Calu3 (cell line): Measurements from ENCODE around the gene C1QTNF1. TPM values are rescaled to one million over a fixed set of nuclear protein-coding genes. Genes with fewer than 3 reads are reported as not detected.
A peak's percentile ranks its signal among the peaks of the same experiment; 100 is the strongest.

Experiments
- BruUV-seq: library from RNA; stranded (reverse); fragments of 400-500 nt; replicated peaks from 2 replicates; lab custom pipeline; 2021; lab: Mats Ljungman, UMichigan
- CTCF ChIA-PET: fragments of 300-600 bp; sonication (Branson Sonifier 250); formaldehyde crosslinking; loops from one replicate; lab custom pipeline; 2022; ENCODE audit warnings: antibody characterized with exemption; lab: Charles Lee
- DNase-seq: peaks from one replicate; pipeline ENCODE4 v3.0.0; 2022
- H3K27ac Mint-ChIP-seq: one replicate; pipeline ENCODE4 v1.8.0; 2022; ENCODE audit warnings: mixed read lengths; ENCODE audit not compliant: unreplicated experiment
- H3K27me3 Mint-ChIP-seq: one replicate; pipeline ENCODE4 v1.8.0; 2022; ENCODE audit warnings: mixed read lengths; ENCODE audit not compliant: unreplicated experiment
- H3K36me3 Mint-ChIP-seq: one replicate; pipeline ENCODE4 v1.8.0; 2022; ENCODE audit warnings: mild to moderate bottlenecking, moderate library complexity, mixed read lengths; ENCODE audit not compliant: insufficient read depth, unreplicated experiment
- H3K4me1 Mint-ChIP-seq: one replicate; pipeline ENCODE4 v1.8.0; 2022; ENCODE audit warnings: mild to moderate bottlenecking, low read depth, mixed read lengths; ENCODE audit not compliant: unreplicated experiment
- H3K4me3 Mint-ChIP-seq: one replicate; pipeline ENCODE4 v1.8.0; 2022; ENCODE audit warnings: mild to moderate bottlenecking, low read depth, moderate library complexity, mixed read lengths; ENCODE audit not compliant: unreplicated experiment
- H3K9me3 Mint-ChIP-seq: one replicate; pipeline ENCODE4 v1.8.0; 2022; ENCODE audit warnings: low read depth, mixed read lengths; ENCODE audit not compliant: unreplicated experiment
- intact Hi-C: fragments of 100-400 bp; cut with micrococcal nuclease; formaldehyde crosslinking; loops from one replicate; pipeline ENCODE4 v1.10.0; 2022; ENCODE audit not compliant: unreplicated experiment
- total RNA-seq: library from RNA; stranded (reverse); gene quantifications from 2 replicates; pipeline ENCODE4 v1.2.3, GENCODE V29; 2022
- TF ChIP-seq, protein P1 (sequence below): fragments of 200-600 bp; IDR thresholded peaks from one replicate; pipeline ENCODE4 v1.8.0; 2022; ENCODE audit warnings: antibody characterized with exemption; ENCODE audit not compliant: unreplicated experiment

Gene C1QTNF1
- total RNA-seq, 1 experiment from 2014 or later = 3.3 TPM

DNA sequence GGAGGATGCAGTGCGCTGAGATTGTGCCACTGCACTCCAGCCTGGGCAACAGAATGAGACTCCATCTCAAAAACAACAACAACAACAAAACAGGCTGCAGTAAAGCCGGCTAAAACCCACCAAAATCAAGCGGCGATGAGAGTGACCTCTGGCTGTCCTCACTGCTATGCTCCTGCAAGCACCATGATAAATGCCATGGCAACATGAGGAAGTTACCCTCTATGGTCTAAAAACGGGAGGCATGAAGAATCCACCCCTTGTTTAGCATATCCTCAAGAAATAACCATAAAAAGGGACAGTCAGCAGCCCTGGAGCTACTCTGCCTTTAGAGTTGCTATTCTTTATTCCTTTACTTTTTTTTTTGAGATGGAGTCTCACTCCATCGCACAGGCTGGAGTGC lies 35.8 kb upstream of the C1QTNF1 start:
- Mint-ChIP-seq H3K4me1 (peaks cover 34% of the 10 kb centered on the region), H3K9me3 (no peaks in the 10 kb centered on the region), H3K4me3 (peak overlapping the region; percentile 42), H3K27me3 (no peaks in the 10 kb centered on the region), H3K27ac (peak overlapping the region; percentile 84), H3K36me3 (peaks cover 49% of the 10 kb centered on the region)
- CTCF ChIA-PET = interaction anchor here (1.3 kb wide), 1 partner anchor 58 kb away, joined by 3 read pairs; no protein-coding TSS in a partner anchor
- intact Hi-C loops = no loop called here
- BruUV-seq = TSS peak; percentile 98
- no peak for DNase-seq
- TF ChIP-seq, protein P1, sequence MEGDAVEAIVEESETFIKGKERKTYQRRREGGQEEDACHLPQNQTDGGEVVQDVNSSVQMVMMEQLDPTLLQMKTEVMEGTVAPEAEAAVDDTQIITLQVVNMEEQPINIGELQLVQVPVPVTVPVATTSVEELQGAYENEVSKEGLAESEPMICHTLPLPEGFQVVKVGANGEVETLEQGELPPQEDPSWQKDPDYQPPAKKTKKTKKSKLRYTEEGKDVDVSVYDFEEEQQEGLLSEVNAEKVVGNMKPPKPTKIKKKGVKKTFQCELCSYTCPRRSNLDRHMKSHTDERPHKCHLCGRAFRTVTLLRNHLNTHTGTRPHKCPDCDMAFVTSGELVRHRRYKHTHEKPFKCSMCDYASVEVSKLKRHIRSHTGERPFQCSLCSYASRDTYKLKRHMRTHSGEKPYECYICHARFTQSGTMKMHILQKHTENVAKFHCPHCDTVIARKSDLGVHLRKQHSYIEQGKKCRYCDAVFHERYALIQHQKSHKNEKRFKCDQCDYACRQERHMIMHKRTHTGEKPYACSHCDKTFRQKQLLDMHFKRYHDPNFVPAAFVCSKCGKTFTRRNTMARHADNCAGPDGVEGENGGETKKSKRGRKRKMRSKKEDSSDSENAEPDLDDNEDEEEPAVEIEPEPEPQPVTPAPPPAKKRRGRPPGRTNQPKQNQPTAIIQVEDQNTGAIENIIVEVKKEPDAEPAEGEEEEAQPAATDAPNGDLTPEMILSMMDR = no peak

DNA sequence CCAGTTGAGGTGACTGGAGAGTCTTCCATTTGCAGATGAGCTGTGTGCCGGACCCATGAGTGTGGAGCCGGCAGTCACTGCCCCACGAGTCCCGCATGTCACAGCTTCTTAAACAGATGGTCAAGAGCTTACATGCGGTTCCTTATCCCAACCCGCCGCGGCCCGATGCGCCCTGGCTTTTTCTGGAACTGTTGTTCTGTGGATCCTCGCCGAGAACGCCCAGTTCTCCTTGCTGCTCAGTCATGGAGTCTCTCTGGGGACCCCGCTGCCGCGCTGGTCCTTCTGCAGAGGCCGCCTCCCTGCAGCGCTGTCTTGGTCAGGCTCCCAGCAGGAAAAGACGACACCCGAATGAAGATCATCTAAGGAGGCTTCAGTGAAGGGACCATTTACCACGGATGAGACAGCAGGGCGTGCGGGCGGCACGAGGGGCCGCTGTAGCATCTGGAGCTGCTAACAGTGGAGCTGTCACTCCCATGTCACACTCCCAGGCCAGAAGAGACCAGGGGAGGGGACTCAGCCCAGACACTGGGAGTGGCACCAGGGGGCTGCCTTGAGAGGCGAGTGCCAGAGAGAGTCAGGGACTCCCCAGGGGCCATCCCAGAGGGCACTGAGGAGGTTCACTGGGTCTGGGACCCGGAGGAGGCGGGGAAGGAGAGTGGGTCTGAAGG lies 33.5 kb upstream of the C1QTNF1 start:
- intact Hi-C loops = no loop called here
- no TSS peak for BruUV-seq
- DNase-seq = no peak
- CTCF ChIA-PET = no interaction called here
- TF ChIP-seq, protein P1 = no peak
- Mint-ChIP-seq H3K36me3 (peaks cover 67% of the 10 kb centered on the region), H3K4me3 (no peak overlapping the region), H3K27me3 (no peaks in the 10 kb centered on the region), H3K4me1 (peaks cover 39% of the 10 kb centered on the region), H3K9me3 (no peaks in the 10 kb centered on the region), H3K27ac (no peak overlapping the region)

DNA sequence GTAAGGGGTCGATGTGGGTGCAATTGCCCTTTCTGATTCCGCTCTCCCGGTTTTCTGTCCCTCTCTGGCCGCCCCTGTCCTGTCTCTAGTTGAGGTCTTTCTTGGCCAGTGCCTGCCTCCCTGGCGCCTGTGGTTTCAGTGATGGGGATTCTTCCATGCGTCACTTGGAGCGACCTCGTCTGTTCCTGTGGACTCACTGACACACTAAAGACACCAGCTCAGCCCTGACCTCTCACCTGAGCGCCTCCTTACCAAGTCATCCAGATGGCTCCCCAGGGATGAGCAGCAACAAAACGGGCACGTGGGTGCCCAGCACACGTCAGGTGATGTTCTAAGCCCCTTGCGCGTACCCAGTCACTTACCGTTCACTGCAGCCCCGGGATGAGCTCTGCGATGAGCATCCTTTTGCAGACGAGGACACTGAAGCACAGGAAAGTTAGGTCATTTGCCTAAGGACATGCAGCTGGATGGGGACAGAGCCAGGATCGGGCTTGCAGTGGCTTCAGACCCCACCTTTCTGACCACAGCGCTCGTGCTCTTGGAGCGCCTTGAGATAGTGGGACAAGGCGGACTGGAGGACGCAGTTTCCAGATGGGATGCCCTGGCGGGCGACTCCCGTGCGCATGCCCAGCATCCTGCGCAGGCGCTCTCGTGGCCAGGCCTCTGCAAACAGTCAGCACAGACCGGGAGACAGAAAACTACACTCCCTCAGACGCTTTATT lies 32.8 kb upstream of the C1QTNF1 start:
- H3K27ac Mint-ChIP-seq = no peak overlapping the region
- CTCF ChIA-PET = no interaction called here
- BruUV-seq = no TSS peak
- H3K9me3 Mint-ChIP-seq = no peaks in the 10 kb centered on the region
- DNase-seq = no peak
- intact Hi-C loops = no loop called here
- H3K36me3 Mint-ChIP-seq = peaks cover 74% of the 10 kb centered on the region
- H3K27me3 Mint-ChIP-seq = no peaks in the 10 kb centered on the region
- TF ChIP-seq, protein P1 = no peak
- H3K4me3 Mint-ChIP-seq = no peak overlapping the region
- peaks cover 43% of the 10 kb centered on the region for H3K4me1 Mint-ChIP-seq

DNA sequence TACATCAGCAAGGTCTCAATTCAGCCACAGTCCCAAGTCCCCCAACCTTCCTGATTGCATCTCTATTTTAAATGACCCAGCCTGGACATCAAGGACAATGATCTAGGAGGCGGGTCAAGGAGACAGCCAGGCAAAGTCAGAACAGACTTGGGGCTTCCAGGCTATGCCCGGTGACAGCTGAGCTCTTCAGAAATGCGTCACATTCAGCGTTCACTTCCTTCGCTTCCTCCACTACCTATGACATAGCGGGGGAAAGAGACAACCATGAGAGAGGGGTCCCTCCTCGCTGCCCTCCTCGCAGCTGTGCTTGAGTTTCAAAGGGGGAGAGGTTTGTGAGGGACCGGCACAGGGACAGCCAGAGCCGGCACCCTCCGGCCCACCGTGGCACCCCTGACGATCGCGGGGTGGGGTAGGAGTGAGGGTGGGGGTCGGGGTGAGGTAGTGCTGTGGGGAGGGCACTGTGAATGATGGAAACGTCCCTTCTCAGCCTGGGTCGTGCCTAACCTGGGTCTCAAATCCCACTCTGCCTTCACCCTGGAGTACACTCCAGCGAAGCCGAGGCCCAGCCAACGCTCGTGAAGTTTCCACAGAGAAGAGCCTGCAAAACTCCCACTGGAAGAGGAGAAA lies 31.9 kb upstream of the C1QTNF1 start:
- Mint-ChIP-seq H3K9me3 (no peaks in the 10 kb centered on the region), H3K4me3 (no peak overlapping the region), H3K36me3 (peaks cover 81% of the 10 kb centered on the region), H3K27ac (no peak overlapping the region), H3K4me1 (peaks cover 39% of the 10 kb centered on the region), H3K27me3 (no peaks in the 10 kb centered on the region)
- intact Hi-C loops = no loop called here
- no peak for DNase-seq
- BruUV-seq = TSS peak; percentile 19
- TF ChIP-seq, protein P1 = no peak
- CTCF ChIA-PET = no interaction called here
